OCI-LY1 (cell line): ENCODE measurements around the gene NOSTRIN.

Experiments used
- H2AFZ ChIP-seq: fragments of 200-600 bp; sonication (generic), shearing (Covaris generic); 2 replicates; pipeline ENCODE4 v1.6.0; 2014; ENCODE audit warnings: antibody characterized with exemption, mild to moderate bottlenecking, low read length
- H3F3A ChIP-seq: fragments of 200-600 bp; sonication (generic), shearing (Covaris generic); 2 replicates; pipeline ENCODE4 v1.6.0; 2014; ENCODE audit warnings: mild to moderate bottlenecking, antibody characterized with exemption, low read length, moderate library complexity; ENCODE audit not compliant: insufficient read depth
- H3K27ac ChIP-seq: fragments of 200-600 bp; sonication (generic); 2 replicates; pipeline ENCODE4 v1.5.1; 2014; ENCODE audit warnings: low read length, mixed run types, mild to moderate bottlenecking, low read depth; ENCODE audit not compliant: poor library complexity, severe bottlenecking
- H3K27me3 ChIP-seq: fragments of 200-600 bp; sonication (generic); 2 replicates; pipeline ENCODE4 v1.6.0; 2014; ENCODE audit warnings: antibody characterized with exemption, mild to moderate bottlenecking, low read length, moderate library complexity; ENCODE audit not compliant: insufficient read depth
- H3K36me3 ChIP-seq: fragments of 200-600 bp; sonication (generic); 2 replicates; pipeline ENCODE4 v1.6.1; 2014; ENCODE audit warnings: mild to moderate bottlenecking, antibody characterized with exemption, low read length, moderate library complexity, mixed read lengths; ENCODE audit not compliant: insufficient read depth
- H3K4me1 ChIP-seq: fragments of 200-600 bp; sonication (generic); 2 replicates; pipeline ENCODE4 v1.5.1; 2014; ENCODE audit warnings: mild to moderate bottlenecking, low read length, moderate library complexity; ENCODE audit not compliant: insufficient read depth, severe bottlenecking
- H3K4me2 ChIP-seq: fragments of 200-600 bp; sonication (generic), shearing (Covaris generic); 2 replicates; pipeline ENCODE4 v1.6.1; 2014; ENCODE audit warnings: low read length
- H3K4me3 ChIP-seq: fragments of 200-600 bp; sonication (generic); 2 replicates; pipeline ENCODE4 v1.5.1; 2014; ENCODE audit warnings: low read length, low read depth, mild to moderate bottlenecking, mixed read lengths; ENCODE audit not compliant: poor library complexity, severe bottlenecking
- H3K79me2 ChIP-seq: fragments of 200-600 bp; shearing (Covaris generic); 2 replicates; pipeline ENCODE4 v1.6.1; 2016; ENCODE audit warnings: mixed run types, low read length, mixed read lengths; ENCODE audit not compliant: insufficient read depth
- H3K9ac ChIP-seq: fragments of 200-600 bp; sonication (generic), shearing (Covaris generic); 2 replicates; pipeline ENCODE4 v1.6.1; 2014; ENCODE audit warnings: mild to moderate bottlenecking, low read length, mixed read lengths
- H3K9me2 ChIP-seq: fragments of 200-600 bp; sonication (generic), shearing (Covaris generic); 2 replicates; pipeline ENCODE4 v1.6.1; 2014; ENCODE audit warnings: low read depth, mild to moderate bottlenecking, low read length, mixed read lengths
- H3K9me3 ChIP-seq: fragments of 200-600 bp; shearing (Covaris generic); 2 replicates; pipeline ENCODE4 v1.6.1; 2014; ENCODE audit warnings: low read length, mixed read lengths
- H4K20me1 ChIP-seq: fragments of 200-600 bp; sonication (generic), shearing (Covaris generic); 2 replicates; pipeline ENCODE4 v1.6.0; 2016; ENCODE audit warnings: mild to moderate bottlenecking, low read length; ENCODE audit not compliant: insufficient read depth
- CTCF ChIP-seq: fragments of 200-600 bp; sonication (generic), shearing (Covaris generic); IDR thresholded peaks from 2 replicates; pipeline ENCODE4 v1.5.1; 2017; ENCODE audit warnings: mild to moderate bottlenecking, antibody characterized with exemption, low read length, moderate library complexity, mixed read lengths
- EZH2 ChIP-seq: fragments of 200-600 bp; sonication (generic), shearing (Covaris generic); IDR thresholded peaks from 2 replicates; pipeline ENCODE4 v1.8.0; 2017; ENCODE audit warnings: borderline replicate concordance, mixed run types, mild to moderate bottlenecking, antibody characterized with exemption, low read length, moderate library complexity, mixed read lengths

The NOSTRIN gene

GRCh38 chr2:168821992-168822391 is 19.6 kb downstream of the NOSTRIN start:
- Histone ChIP-seq H3F3A (no peaks in the 10 kb centered on the region), H3K27ac (no peak overlapping the region), H2AFZ (no peak overlapping the region), H3K36me3 (no peaks in the 10 kb centered on the region), H3K9ac (no peak overlapping the region), H3K9me2 (no peaks in the 10 kb centered on the region), H3K79me2 (no peaks in the 10 kb centered on the region), H3K4me1 (no peaks in the 10 kb centered on the region), H3K4me3 (no peak overlapping the region), H3K27me3 (no peaks in the 10 kb centered on the region), H3K4me2 (no peak overlapping the region), H4K20me1 (no peaks in the 10 kb centered on the region), H3K9me3 (no peaks in the 10 kb centered on the region)
- TF ChIP-seq CTCF = no peak
- TF ChIP-seq EZH2 = no peak

- no peak for TF ChIP-seq CTCF
- no peak for TF ChIP-seq EZH2
- H3F3A ChIP-seq = no peaks in the 10 kb centered on the region
Observed at GRCh38 chr2:168825126-168825525, 22.7 kb downstream of the NOSTRIN start.

GRCh38 chr2:168830958-168831357 is 28.5 kb downstream of the NOSTRIN start:
- Histone ChIP-seq H3K27me3 (no peaks in the 10 kb centered on the region), H3K4me2 (no peak overlapping the region), H2AFZ (no peak overlapping the region), H3K27ac (no peak overlapping the region), H3K36me3 (no peaks in the 10 kb centered on the region), H3K9me2 (no peaks in the 10 kb centered on the region), H3K9me3 (no peaks in the 10 kb centered on the region), H3K79me2 (no peaks in the 10 kb centered on the region), H3K4me1 (no peaks in the 10 kb centered on the region), H3K4me3 (no peak overlapping the region), H4K20me1 (no peaks in the 10 kb centered on the region), H3K9ac (no peak overlapping the region), H3F3A (no peaks in the 10 kb centered on the region)
- no peak for TF ChIP-seq EZH2
- no peak for TF ChIP-seq CTCF

More at GRCh38 chr2:168825126-168825525, 22.7 kb downstream of the NOSTRIN start:
- H3K79me2 ChIP-seq = no peaks in the 10 kb centered on the region
- H4K20me1 ChIP-seq = no peaks in the 10 kb centered on the region
- no peak overlapping the region for H3K9ac ChIP-seq
- no peak overlapping the region for H2AFZ ChIP-seq
- H3K36me3 ChIP-seq = no peaks in the 10 kb centered on the region
- H3K9me3 ChIP-seq = no peaks in the 10 kb centered on the region
- no peak overlapping the region for H3K27ac ChIP-seq
- no peaks in the 10 kb centered on the region for H3K27me3 ChIP-seq
- no peaks in the 10 kb centered on the region for H3K9me2 ChIP-seq
- no peak overlapping the region for H3K4me3 ChIP-seq
- H3K4me1 ChIP-seq = no peaks in the 10 kb centered on the region
- H3K4me2 ChIP-seq = no peak overlapping the region
